PFSK-1 (cell line): ENCODE data around the gene KRTAP2-2.

ENCODE experiments used
- FOXP2 ChIP-seq: optimal IDR thresholded peaks from 2 replicates; pipeline ENCODE3; 2011; ENCODE audit warnings: borderline replicate concordance, control low read depth, inconsistent platforms; ENCODE audit not compliant: insufficient read depth; ENCODE audit errors: extremely low read length, extremely low read depth
- POLR2AphosphoS5 ChIP-seq: IDR thresholded peaks from 2 replicates; pipeline ENCODE4 v1.6.1; 2012; ENCODE audit warnings: low read depth, mild to moderate bottlenecking, control low read depth, low read length, moderate library complexity
- SIN3A ChIP-seq: IDR thresholded peaks from 2 replicates; pipeline ENCODE4 v1.6.1; 2012; ENCODE audit warnings: mild to moderate bottlenecking, low read length, moderate library complexity, borderline replicate concordance; ENCODE audit not compliant: insufficient read depth
- TAF1 ChIP-seq: IDR thresholded peaks from 2 replicates; pipeline ENCODE4 v1.6.1; 2012; ENCODE audit warnings: low read length, control low read depth, borderline replicate concordance; ENCODE audit not compliant: insufficient read depth
- TF ChIP-seq, protein P1 (sequence below), 2 experiments: IDR thresholded peaks; 2 replicates each; pipeline versions ENCODE4 v1.6.1 to v1.8.0; 2011 to 2012; ENCODE audit warnings: low read depth in 2 of 2, low read length in 2 of 2, control low read depth in 1 of 2, inconsistent platforms in 1 of 2, mild to moderate bottlenecking in 1 of 2, moderate library complexity in 1 of 2; ENCODE audit not compliant: insufficient read depth in 1 of 2

The KRTAP2-2 gene

DNA sequence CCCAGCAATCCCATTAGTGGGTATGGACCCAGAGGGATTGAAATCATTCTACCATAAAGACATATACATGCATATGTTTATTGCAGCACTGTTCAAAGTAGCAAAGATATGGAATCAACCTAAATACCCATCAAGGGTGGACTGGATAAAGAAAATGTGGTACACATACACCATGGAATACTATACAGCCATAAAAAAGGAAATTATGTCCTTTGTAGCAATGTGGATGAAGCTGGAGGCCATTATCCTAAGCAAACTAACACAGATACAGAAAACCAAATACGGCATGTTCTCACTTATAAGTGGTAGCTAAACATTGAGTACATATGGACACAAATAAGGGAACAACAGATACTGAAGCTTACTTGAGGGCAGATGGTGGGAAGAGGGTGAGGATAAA lies 2.5 kb upstream of the KRTAP2-2 start:
- TF ChIP-seq POLR2AphosphoS5 (no peak), FOXP2 (no peak), TAF1 (no peak), SIN3A (no peak)
- TF ChIP-seq, protein P1, sequence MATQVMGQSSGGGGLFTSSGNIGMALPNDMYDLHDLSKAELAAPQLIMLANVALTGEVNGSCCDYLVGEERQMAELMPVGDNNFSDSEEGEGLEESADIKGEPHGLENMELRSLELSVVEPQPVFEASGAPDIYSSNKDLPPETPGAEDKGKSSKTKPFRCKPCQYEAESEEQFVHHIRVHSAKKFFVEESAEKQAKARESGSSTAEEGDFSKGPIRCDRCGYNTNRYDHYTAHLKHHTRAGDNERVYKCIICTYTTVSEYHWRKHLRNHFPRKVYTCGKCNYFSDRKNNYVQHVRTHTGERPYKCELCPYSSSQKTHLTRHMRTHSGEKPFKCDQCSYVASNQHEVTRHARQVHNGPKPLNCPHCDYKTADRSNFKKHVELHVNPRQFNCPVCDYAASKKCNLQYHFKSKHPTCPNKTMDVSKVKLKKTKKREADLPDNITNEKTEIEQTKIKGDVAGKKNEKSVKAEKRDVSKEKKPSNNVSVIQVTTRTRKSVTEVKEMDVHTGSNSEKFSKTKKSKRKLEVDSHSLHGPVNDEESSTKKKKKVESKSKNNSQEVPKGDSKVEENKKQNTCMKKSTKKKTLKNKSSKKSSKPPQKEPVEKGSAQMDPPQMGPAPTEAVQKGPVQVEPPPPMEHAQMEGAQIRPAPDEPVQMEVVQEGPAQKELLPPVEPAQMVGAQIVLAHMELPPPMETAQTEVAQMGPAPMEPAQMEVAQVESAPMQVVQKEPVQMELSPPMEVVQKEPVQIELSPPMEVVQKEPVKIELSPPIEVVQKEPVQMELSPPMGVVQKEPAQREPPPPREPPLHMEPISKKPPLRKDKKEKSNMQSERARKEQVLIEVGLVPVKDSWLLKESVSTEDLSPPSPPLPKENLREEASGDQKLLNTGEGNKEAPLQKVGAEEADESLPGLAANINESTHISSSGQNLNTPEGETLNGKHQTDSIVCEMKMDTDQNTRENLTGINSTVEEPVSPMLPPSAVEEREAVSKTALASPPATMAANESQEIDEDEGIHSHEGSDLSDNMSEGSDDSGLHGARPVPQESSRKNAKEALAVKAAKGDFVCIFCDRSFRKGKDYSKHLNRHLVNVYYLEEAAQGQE (IDR thresholded peaks at IDR 0.05; ENCODE audit: insufficient read depth in 1 of 2, low read depth in 2 of 2, low read length in 2 of 2): no peak

DNA sequence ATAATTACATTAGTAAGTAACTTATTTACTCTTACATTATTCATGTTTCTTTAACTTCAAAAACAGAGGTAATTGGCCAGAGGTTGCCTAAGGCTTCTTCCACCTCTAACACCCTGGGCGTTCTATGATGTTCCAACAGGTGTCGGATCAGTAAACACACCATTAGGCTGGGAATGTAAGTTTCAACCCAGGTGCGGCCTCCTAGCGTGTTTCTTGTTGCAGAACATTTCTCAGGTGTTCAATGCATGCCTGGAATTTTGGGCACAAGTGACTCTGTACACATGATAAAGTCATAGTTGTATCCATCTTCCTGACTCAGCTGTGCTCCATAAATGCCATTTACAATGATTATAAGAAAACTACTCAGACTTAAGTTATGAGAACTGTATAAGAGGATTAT lies 1.0 kb downstream of the KRTAP2-2 start:
- TF ChIP-seq FOXP2: no peak
- no peak for TF ChIP-seq POLR2AphosphoS5
- no peak for TF ChIP-seq TAF1
- TF ChIP-seq, protein P1 (IDR thresholded peaks at IDR 0.05; ENCODE audit: insufficient read depth in 1 of 2, low read depth in 2 of 2, low read length in 2 of 2): no peak
- no peak for TF ChIP-seq SIN3A

DNA sequence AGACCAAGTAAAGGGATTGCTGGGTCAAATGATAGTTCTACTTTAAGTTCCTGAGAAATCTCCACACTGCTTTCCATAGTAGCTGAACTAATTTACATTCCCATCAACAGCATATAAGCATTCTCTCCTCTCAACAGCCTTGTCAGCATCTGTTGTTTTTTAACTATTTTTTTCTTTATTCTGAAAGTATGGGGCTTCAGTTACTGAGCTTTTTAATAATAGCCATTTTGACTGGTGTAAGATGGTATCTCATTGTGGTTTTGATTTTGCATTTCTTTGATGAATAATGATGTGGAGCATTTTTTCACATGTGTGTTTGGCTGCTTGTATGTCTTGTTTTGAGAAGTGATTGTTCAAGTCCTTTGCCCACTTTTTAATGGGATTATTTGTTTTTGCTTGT lies 2.5 kb downstream of the KRTAP2-2 start:
- TF ChIP-seq FOXP2 (no peak), SIN3A (no peak), POLR2AphosphoS5 (no peak), TAF1 (no peak)
- TF ChIP-seq, protein P1 (IDR thresholded peaks at IDR 0.05; ENCODE audit: insufficient read depth in 1 of 2, low read depth in 2 of 2, low read length in 2 of 2): no peak

DNA sequence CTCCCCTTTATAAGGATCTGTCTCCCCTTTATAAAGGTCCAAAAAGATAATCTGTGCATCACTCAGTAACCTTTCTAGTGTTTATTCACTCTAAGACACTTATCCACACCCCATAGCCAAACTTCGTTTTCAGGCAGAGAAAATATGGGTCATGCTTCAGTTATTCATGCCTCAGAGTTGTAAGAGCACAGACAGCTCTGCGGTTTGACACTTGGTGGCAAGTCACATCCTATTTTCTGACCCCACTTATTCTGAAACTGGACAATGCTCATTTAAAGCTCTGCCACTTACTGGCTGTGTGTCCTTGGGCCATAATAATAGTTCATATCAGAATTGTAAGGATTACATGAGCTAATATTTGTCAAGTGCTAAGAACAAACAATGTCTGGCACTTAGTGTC lies 5.9 kb downstream of the KRTAP2-2 start:
- no peak for TF ChIP-seq TAF1
- TF ChIP-seq FOXP2: no peak
- TF ChIP-seq SIN3A: no peak
- TF ChIP-seq, protein P1 (IDR thresholded peaks at IDR 0.05; ENCODE audit: insufficient read depth in 1 of 2, low read depth in 2 of 2, low read length in 2 of 2): no peak
- no peak for TF ChIP-seq POLR2AphosphoS5

DNA sequence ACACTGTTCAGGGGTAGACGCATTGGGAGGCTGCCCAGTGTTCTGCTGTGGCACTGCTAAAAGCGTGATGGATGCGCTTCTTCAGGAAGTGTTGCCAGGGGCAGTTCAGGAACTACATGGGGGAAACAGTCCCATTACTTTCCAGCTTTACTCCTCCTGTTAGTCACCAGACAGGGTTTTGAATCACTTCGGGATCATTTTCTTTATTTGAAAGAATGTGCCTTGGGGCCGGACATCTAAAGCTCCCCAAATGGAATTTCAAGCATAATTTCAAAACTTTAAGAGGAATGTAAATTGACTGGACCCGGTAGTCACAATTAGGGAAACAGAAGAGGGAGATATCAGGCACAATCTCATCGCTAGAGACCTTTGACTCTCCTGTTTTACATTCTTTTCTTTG lies 6.6 kb downstream of the KRTAP2-2 start:
- TF ChIP-seq FOXP2 (no peak), TAF1 (no peak), SIN3A (no peak), POLR2AphosphoS5 (no peak)
- TF ChIP-seq, protein P1 (IDR thresholded peaks at IDR 0.05; ENCODE audit: insufficient read depth in 1 of 2, low read depth in 2 of 2, low read length in 2 of 2): no peak
